Measurements from ENCODE around the gene VAV1.
"Not testable (repeated sequence)": the region's sequence is repeated elsewhere in the genome, so short reads cannot be mapped to it uniquely, and the experiment has no call there.

The VAV1 gene

GRCh38 chr19:6826281-6826920 lies 53.9 kb downstream of the VAV1 start:
- H3K9ac ChIP-seq (ENCODE audit: low read length) = no peak overlapping the region
- no peak overlapping the region for H3K4me2 ChIP-seq (ENCODE audit: low read length)
- no peak overlapping the region for H3K4me3 ChIP-seq (ENCODE audit: low read length)
- H3K27ac ChIP-seq (ENCODE audit: low read depth, low read length) = no peak overlapping the region
- DNase-seq = no peak
- no peak overlapping the region for H2AK5ac ChIP-seq (ENCODE audit: low read length)
- H3K18ac ChIP-seq (ENCODE audit: low read length) = no peak overlapping the region
- H3K27me3 ChIP-seq (ENCODE audit: insufficient read depth, low read length, poor library complexity) = no peaks in the 10 kb centered on the region
- no peak overlapping the region for H4K5ac ChIP-seq (ENCODE audit: low read length)
- H3K36me3 ChIP-seq (ENCODE audit: control insufficient read depth, insufficient read depth, low read length) = no peaks in the 10 kb centered on the region
- no peak overlapping the region for H2BK120ac ChIP-seq (ENCODE audit: low read depth, low read length)
- no peak overlapping the region for H2BK5ac ChIP-seq (ENCODE audit: low read length)
- H3K79me2 ChIP-seq (ENCODE audit: control insufficient read depth, insufficient read depth, low read length) = no peaks in the 10 kb centered on the region
- WGBS (ENCODE audit: extremely low coverage, insufficient coverage, low lambda C conversion rate) = no CpG with 5 or more reads among the region's 15 CpGs
- no peak overlapping the region for H4K8ac ChIP-seq (ENCODE audit: low read depth, low read length)
- no peak overlapping the region for H3K56ac ChIP-seq (ENCODE audit: low read length)
- H3K4ac ChIP-seq (ENCODE audit: low read depth, low read length) = no peak overlapping the region
- H2BK15ac ChIP-seq (replicated peaks; ENCODE audit: low read depth) = no peak overlapping the region
- H3K79me1 ChIP-seq (ENCODE audit: low read length) = no peaks in the 10 kb centered on the region
- H3K23ac ChIP-seq (ENCODE audit: low read length) = no peak overlapping the region
- no peaks in the 10 kb centered on the region for H3K4me1 ChIP-seq (ENCODE audit: control insufficient read depth, low read depth, low read length)

DNA sequence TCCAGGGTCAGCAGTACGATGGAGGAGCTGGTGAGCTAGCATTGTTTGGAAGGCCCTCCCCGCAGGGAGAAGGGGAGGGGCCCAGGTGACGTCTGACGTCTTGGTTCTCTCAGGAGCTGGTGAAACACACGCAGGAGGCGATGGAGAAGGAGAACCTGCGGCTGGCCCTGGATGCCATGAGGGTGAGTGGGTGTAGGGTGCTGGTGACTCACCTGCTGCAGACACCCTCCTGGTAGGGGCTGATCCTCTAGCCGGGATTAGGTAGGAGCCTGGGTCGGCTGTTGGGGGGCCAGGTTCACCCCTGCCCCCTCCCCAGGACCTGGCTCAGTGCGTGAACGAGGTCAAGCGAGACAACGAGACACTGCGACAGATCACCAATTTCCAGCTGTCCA lies 55.8 kb downstream of the VAV1 start:
- Histone ChIP-seq H3K23ac (ENCODE audit: low read length) (no peak overlapping the region), H3K18ac (ENCODE audit: low read length) (no peak overlapping the region), H3K4me3 (ENCODE audit: low read length) (no peak overlapping the region), H3K79me2 (ENCODE audit: control insufficient read depth, insufficient read depth, low read length) (no peaks in the 10 kb centered on the region), H3K4me1 (ENCODE audit: control insufficient read depth, low read depth, low read length) (no peaks in the 10 kb centered on the region), H3K4ac (ENCODE audit: low read depth, low read length) (no peak overlapping the region), H3K27me3 (ENCODE audit: insufficient read depth, low read length, poor library complexity) (no peaks in the 10 kb centered on the region), H3K56ac (ENCODE audit: low read length) (no peak overlapping the region), H2BK15ac (replicated peaks; ENCODE audit: low read depth) (no peak overlapping the region), H2BK120ac (ENCODE audit: low read depth, low read length) (no peak overlapping the region), H3K79me1 (ENCODE audit: low read length) (no peaks in the 10 kb centered on the region), H3K27ac (ENCODE audit: low read depth, low read length) (no peak overlapping the region), H4K5ac (ENCODE audit: low read length) (no peak overlapping the region), H4K8ac (ENCODE audit: low read depth, low read length) (no peak overlapping the region), H2AK5ac (ENCODE audit: low read length) (no peak overlapping the region), H2BK5ac (ENCODE audit: low read length) (no peak overlapping the region), H3K4me2 (ENCODE audit: low read length) (no peak overlapping the region), H3K9ac (ENCODE audit: low read length) (no peak overlapping the region), H3K36me3 (ENCODE audit: control insufficient read depth, insufficient read depth, low read length) (no peaks in the 10 kb centered on the region)
- no CpG with 5 or more reads among the region's 14 CpGs for WGBS (ENCODE audit: extremely low coverage, insufficient coverage, low lambda C conversion rate)
- DNase-seq = peak; percentile 8

DNA sequence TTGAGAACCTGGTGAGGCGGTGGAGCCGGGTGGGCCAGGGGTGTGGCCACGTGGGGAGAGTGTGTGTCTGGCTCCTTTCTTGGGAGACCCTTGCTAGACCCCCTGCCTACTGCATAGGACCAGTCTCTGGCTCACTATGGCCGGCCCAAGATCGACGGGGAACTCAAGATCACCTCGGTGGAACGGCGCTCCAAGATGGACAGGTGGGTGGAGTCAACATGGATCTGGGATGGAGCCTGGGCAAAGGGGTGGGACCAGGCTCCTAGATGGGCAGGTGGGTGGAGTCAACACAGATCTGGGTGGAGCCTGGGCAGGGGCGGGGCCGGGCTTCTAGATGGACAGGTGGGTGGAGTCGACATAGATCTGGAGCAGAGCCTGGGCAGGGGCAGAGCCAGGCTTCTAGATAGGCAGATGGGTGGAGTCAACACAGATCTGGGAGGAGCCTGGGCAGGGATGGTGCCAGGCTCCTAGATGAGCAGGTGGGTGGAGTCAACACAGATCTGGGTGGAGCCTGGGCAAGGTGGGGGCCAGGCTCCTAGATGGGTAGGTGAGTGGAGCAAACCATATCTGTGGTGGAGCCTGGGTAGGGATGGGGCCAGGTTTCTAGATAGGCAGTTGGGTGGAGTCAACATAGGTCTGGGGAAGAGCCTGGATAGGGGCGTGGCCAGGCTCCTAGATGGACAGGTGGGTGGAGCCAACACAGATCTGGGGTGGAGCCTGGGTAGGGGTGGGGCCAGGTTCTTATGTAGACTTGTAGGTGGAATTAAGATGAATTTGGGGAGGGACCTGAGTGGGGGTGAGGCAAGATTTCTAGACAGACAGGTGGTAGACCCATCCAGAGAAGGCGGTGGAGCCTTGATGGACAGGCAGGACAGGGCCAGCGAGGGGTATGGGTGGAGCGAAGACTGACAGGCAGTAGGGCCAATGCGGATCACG lies 56.5 kb downstream of the VAV1 start:
- Histone ChIP-seq H3K56ac (ENCODE audit: low read length) (no peak overlapping the region), H3K4me2 (ENCODE audit: low read length) (no peak overlapping the region), H3K4me1 (ENCODE audit: control insufficient read depth, low read depth, low read length) (no peaks in the 10 kb centered on the region), H3K27ac (ENCODE audit: low read depth, low read length) (no peak overlapping the region), H3K79me2 (ENCODE audit: control insufficient read depth, insufficient read depth, low read length) (no peaks in the 10 kb centered on the region), H3K9ac (ENCODE audit: low read length) (no peak overlapping the region), H4K8ac (ENCODE audit: low read depth, low read length) (no peak overlapping the region), H2BK15ac (replicated peaks; ENCODE audit: low read depth) (no peak overlapping the region), H4K5ac (ENCODE audit: low read length) (no peak overlapping the region), H2BK120ac (ENCODE audit: low read depth, low read length) (no peak overlapping the region), H2BK5ac (ENCODE audit: low read length) (no peak overlapping the region), H3K79me1 (ENCODE audit: low read length) (no peaks in the 10 kb centered on the region), H3K4me3 (ENCODE audit: low read length) (no peak overlapping the region), H2AK5ac (ENCODE audit: low read length) (no peak overlapping the region), H3K23ac (ENCODE audit: low read length) (no peak overlapping the region), H3K36me3 (ENCODE audit: control insufficient read depth, insufficient read depth, low read length) (no peaks in the 10 kb centered on the region), H3K4ac (ENCODE audit: low read depth, low read length) (no peak overlapping the region), H3K18ac (ENCODE audit: low read length) (no peak overlapping the region), H3K27me3 (ENCODE audit: insufficient read depth, low read length, poor library complexity) (no peaks in the 10 kb centered on the region)
- peak; percentile 37 for DNase-seq
- WGBS (ENCODE audit: extremely low coverage, insufficient coverage, low lambda C conversion rate) = no CpG with 5 or more reads among the region's 18 CpGs

- H2BK120ac ChIP-seq (ENCODE audit: low read depth, low read length); H2BK5ac ChIP-seq (ENCODE audit: low read length); H3K79me1 ChIP-seq (ENCODE audit: low read length); H3K36me3 ChIP-seq (ENCODE audit: control insufficient read depth, insufficient read depth, low read length); H3K23ac ChIP-seq (ENCODE audit: low read length); H4K5ac ChIP-seq (ENCODE audit: low read length); H3K4me2 ChIP-seq (ENCODE audit: low read length); H3K4ac ChIP-seq (ENCODE audit: low read depth, low read length); H3K9ac ChIP-seq (ENCODE audit: low read length); H2BK15ac ChIP-seq (replicated peaks; ENCODE audit: low read depth); H3K56ac ChIP-seq (ENCODE audit: low read length); H3K27ac ChIP-seq (ENCODE audit: low read depth, low read length); H4K8ac ChIP-seq (ENCODE audit: low read depth, low read length); H2AK5ac ChIP-seq (ENCODE audit: low read length); H3K4me3 ChIP-seq (ENCODE audit: low read length); DNase-seq; H3K18ac ChIP-seq (ENCODE audit: low read length); H3K79me2 ChIP-seq (ENCODE audit: control insufficient read depth, insufficient read depth, low read length); H3K4me1 ChIP-seq (ENCODE audit: control insufficient read depth, low read depth, low read length); H3K27me3 ChIP-seq (ENCODE audit: insufficient read depth, low read length, poor library complexity): not testable (repeated sequence)
- no CpG with 5 or more reads among the region's 15 CpGs for WGBS (ENCODE audit: extremely low coverage, insufficient coverage, low lambda C conversion rate)
Measured at GRCh38 chr19:6829829-6830228, 57.3 kb downstream of the VAV1 start.

DNA sequence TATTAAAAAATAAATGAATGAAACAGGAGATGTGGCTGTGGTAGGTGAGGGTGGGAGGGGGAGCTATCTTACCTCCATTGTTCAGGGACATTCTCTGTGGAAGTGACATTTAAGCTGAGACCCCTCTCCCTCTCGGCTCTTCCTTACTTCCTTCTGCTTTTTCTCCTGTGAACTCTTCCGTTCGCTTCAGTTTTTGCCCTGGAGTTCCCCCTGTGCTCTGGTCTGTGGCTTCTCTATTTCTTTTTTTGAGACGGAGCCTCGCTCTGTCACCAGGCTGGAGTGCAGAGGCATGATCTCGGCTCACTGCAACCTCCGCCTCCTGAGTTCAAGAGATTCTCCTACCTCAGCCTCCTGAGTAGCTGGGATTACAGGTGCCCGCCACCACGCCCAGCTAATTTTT lies 58.6 kb downstream of the VAV1 start:
- not testable (repeated sequence) for H3K9ac ChIP-seq (ENCODE audit: low read length); H4K5ac ChIP-seq (ENCODE audit: low read length); H4K8ac ChIP-seq (ENCODE audit: low read depth, low read length); H2BK5ac ChIP-seq (ENCODE audit: low read length); H3K4me1 ChIP-seq (ENCODE audit: control insufficient read depth, low read depth, low read length); H3K79me2 ChIP-seq (ENCODE audit: control insufficient read depth, insufficient read depth, low read length); H2BK15ac ChIP-seq (replicated peaks; ENCODE audit: low read depth); H3K4me3 ChIP-seq (ENCODE audit: low read length); H3K56ac ChIP-seq (ENCODE audit: low read length); H3K79me1 ChIP-seq (ENCODE audit: low read length); DNase-seq; H2AK5ac ChIP-seq (ENCODE audit: low read length); H3K27ac ChIP-seq (ENCODE audit: low read depth, low read length); H3K18ac ChIP-seq (ENCODE audit: low read length); H3K4ac ChIP-seq (ENCODE audit: low read depth, low read length); H2BK120ac ChIP-seq (ENCODE audit: low read depth, low read length); H3K23ac ChIP-seq (ENCODE audit: low read length); H3K36me3 ChIP-seq (ENCODE audit: control insufficient read depth, insufficient read depth, low read length); H3K4me2 ChIP-seq (ENCODE audit: low read length); H3K27me3 ChIP-seq (ENCODE audit: insufficient read depth, low read length, poor library complexity)
- no CpG with 5 or more reads among the region's 9 CpGs for WGBS (ENCODE audit: extremely low coverage, insufficient coverage, low lambda C conversion rate)
